ENCODE measurements around the gene SLC4A7.

DNA sequence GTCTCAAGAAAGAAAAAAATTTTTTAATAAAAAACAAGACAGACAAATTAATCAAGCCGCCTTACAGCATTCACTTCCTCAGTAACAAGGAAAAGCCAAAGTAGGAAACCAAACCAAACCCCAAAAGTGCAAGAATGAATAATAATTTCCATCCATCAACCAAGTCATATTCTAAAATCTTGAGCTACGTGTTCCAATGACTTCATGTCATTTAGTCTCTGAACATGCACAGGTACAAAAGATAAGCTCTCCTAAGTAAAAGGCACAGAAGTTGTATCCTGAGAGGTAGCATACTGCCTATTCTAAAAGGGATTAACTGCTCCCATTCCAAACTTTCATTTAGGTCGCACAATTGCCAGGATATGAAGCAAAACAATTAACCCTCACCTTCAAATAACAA, 29.7 kb downstream of the SLC4A7 start:
- TF ChIP-seq EZH2 (IDR thresholded peaks at IDR 0.05; ENCODE audit: insufficient read depth, poor library complexity, severe bottlenecking) = no peak
- no peak for TF ChIP-seq EZH2phosphoT487 (IDR thresholded peaks at IDR 0.05; ENCODE audit: insufficient read depth, low read depth)
